Measurements from ENCODE around the gene FAM81A.
A peak's percentile ranks its signal among the peaks of the same experiment; 100 is the strongest.

Gene FAM81A

GRCh38 chr15:59528429-59528828, 90.4 kb downstream of the FAM81A start:
- no peaks in the 10 kb centered on the region for H3K36me3 ChIP-seq (ENCODE audit: control insufficient read depth, insufficient read depth, low read length)
- H3K9ac ChIP-seq: no peak overlapping the region
- TF ChIP-seq, protein P1, sequence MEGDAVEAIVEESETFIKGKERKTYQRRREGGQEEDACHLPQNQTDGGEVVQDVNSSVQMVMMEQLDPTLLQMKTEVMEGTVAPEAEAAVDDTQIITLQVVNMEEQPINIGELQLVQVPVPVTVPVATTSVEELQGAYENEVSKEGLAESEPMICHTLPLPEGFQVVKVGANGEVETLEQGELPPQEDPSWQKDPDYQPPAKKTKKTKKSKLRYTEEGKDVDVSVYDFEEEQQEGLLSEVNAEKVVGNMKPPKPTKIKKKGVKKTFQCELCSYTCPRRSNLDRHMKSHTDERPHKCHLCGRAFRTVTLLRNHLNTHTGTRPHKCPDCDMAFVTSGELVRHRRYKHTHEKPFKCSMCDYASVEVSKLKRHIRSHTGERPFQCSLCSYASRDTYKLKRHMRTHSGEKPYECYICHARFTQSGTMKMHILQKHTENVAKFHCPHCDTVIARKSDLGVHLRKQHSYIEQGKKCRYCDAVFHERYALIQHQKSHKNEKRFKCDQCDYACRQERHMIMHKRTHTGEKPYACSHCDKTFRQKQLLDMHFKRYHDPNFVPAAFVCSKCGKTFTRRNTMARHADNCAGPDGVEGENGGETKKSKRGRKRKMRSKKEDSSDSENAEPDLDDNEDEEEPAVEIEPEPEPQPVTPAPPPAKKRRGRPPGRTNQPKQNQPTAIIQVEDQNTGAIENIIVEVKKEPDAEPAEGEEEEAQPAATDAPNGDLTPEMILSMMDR (IDR thresholded peaks at IDR 0.05): no peak
- H3K9me3 ChIP-seq (ENCODE audit: control insufficient read depth, low read length): no peaks in the 10 kb centered on the region
- H3K27me3 ChIP-seq (ENCODE audit: control insufficient read depth, insufficient read depth, low read length): no peaks in the 10 kb centered on the region
- no peak overlapping the region for H3K4me2 ChIP-seq (ENCODE audit: low read length)
- no peaks in the 10 kb centered on the region for H3K79me2 ChIP-seq
- no peak overlapping the region for H3K4me3 ChIP-seq (ENCODE audit: low read depth, low read length)
- no peak overlapping the region for H3K27ac ChIP-seq
- H2AFZ ChIP-seq: peak overlapping the region; percentile 56
- no peaks in the 10 kb centered on the region for H3K4me1 ChIP-seq

GRCh38 chr15:59528961-59529402, 91.0 kb downstream of the FAM81A start:
- peak overlapping the region; percentile 56 for H2AFZ ChIP-seq
- H3K27ac ChIP-seq: no peak overlapping the region
- no peak overlapping the region for H3K4me2 ChIP-seq (ENCODE audit: low read length)
- H3K36me3 ChIP-seq (ENCODE audit: control insufficient read depth, insufficient read depth, low read length): no peaks in the 10 kb centered on the region
- H3K79me2 ChIP-seq: no peaks in the 10 kb centered on the region
- H3K9ac ChIP-seq: no peak overlapping the region
- H3K27me3 ChIP-seq (ENCODE audit: control insufficient read depth, insufficient read depth, low read length): no peaks in the 10 kb centered on the region
- no peak overlapping the region for H3K4me3 ChIP-seq (ENCODE audit: low read depth, low read length)
- TF ChIP-seq, protein P1 (IDR thresholded peaks at IDR 0.05): peak; percentile 58
- H3K9me3 ChIP-seq (ENCODE audit: control insufficient read depth, low read length): no peaks in the 10 kb centered on the region
- no peaks in the 10 kb centered on the region for H3K4me1 ChIP-seq

- H3K4me1 ChIP-seq: no peaks in the 10 kb centered on the region
- no peak overlapping the region for H2AFZ ChIP-seq
- no peaks in the 10 kb centered on the region for H3K9me3 ChIP-seq (ENCODE audit: control insufficient read depth, low read length)
- H3K79me2 ChIP-seq: no peaks in the 10 kb centered on the region
- H3K36me3 ChIP-seq (ENCODE audit: control insufficient read depth, insufficient read depth, low read length): no peaks in the 10 kb centered on the region
- no peaks in the 10 kb centered on the region for H3K27me3 ChIP-seq (ENCODE audit: control insufficient read depth, insufficient read depth, low read length)
- H3K4me2 ChIP-seq (ENCODE audit: low read length): no peak overlapping the region
- no peak overlapping the region for H3K27ac ChIP-seq
- TF ChIP-seq, protein P1 (IDR thresholded peaks at IDR 0.05): no peak
- H3K9ac ChIP-seq: no peak overlapping the region
- no peak overlapping the region for H3K4me3 ChIP-seq (ENCODE audit: low read depth, low read length)
These were observed 93.2 kb downstream of the FAM81A start for GRCh38 chr15:59531066-59531675.

DNA sequence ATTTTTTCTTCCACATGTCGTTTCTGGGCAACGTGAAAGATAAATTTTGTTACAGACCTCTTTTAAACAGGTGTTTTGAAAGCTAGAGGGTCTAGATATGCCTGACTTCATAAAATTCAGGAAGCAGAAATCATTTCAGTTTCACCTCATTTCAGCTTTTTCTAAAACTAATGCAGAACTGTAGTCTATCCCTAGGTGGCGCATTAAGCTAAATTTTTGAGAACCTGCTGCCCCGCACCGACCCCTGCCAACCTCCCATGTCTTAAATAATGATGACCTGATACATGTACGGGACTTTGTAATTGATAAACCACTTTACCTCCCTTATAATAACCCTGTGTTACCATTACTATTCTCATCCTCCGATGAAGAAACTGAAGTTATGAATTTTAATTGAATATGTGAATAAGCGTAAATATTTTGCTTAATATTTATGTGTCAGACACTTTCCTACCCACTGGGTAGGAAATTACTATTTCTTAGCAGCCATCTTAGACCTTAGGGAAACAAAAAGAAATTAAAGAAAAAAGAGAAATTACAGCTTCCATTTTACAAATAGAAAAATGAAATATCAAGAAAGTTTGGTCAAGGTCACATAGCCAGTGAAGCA, 94.9 kb downstream of the FAM81A start:
- H3K4me3 ChIP-seq (ENCODE audit: low read depth, low read length): no peak overlapping the region
- H3K4me2 ChIP-seq (ENCODE audit: low read length): no peak overlapping the region
- TF ChIP-seq, protein P1 (IDR thresholded peaks at IDR 0.05): peak; percentile 47
- no peak overlapping the region for H3K9ac ChIP-seq
- no peaks in the 10 kb centered on the region for H3K9me3 ChIP-seq (ENCODE audit: control insufficient read depth, low read length)
- no peaks in the 10 kb centered on the region for H3K27me3 ChIP-seq (ENCODE audit: control insufficient read depth, insufficient read depth, low read length)
- H2AFZ ChIP-seq: no peak overlapping the region
- no peaks in the 10 kb centered on the region for H3K4me1 ChIP-seq
- H3K79me2 ChIP-seq: no peaks in the 10 kb centered on the region
- H3K36me3 ChIP-seq (ENCODE audit: control insufficient read depth, insufficient read depth, low read length): no peaks in the 10 kb centered on the region
- no peak overlapping the region for H3K27ac ChIP-seq

DNA sequence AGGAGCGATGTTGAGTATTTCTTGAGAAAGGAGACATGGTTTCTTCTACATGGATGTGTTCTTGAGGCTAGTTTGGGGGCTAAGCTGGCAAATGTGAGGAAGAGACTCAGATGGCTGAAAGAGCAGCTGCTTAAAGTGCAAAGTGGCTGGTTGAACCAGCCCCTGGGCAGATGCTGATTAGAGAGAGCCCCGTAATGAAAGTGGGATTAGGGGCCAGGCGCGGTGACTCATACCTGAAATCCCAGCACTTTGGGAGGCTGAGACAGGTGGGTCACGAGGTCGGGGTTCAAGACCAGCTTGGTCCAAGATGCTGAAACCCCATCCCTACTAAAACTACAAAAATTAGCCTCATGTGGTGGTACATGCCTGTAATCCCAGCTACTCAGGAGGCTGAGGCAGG, 98.6 kb downstream of the FAM81A start:
- no peaks in the 10 kb centered on the region for H3K36me3 ChIP-seq (ENCODE audit: control insufficient read depth, insufficient read depth, low read length)
- H3K4me3 ChIP-seq (ENCODE audit: low read depth, low read length): no peak overlapping the region
- no peak overlapping the region for H2AFZ ChIP-seq
- no peaks in the 10 kb centered on the region for H3K4me1 ChIP-seq
- no peaks in the 10 kb centered on the region for H3K9me3 ChIP-seq (ENCODE audit: control insufficient read depth, low read length)
- no peaks in the 10 kb centered on the region for H3K27me3 ChIP-seq (ENCODE audit: control insufficient read depth, insufficient read depth, low read length)
- TF ChIP-seq, protein P1 (IDR thresholded peaks at IDR 0.05): no peak
- H3K9ac ChIP-seq: no peak overlapping the region
- H3K79me2 ChIP-seq: no peaks in the 10 kb centered on the region
- no peak overlapping the region for H3K27ac ChIP-seq
- no peak overlapping the region for H3K4me2 ChIP-seq (ENCODE audit: low read length)
